NCI-H128 (cell line): ENCODE data around the gene PPIL4.
"Not testable (repeated sequence)": the region's sequence is repeated elsewhere in the genome, so short reads cannot be mapped to it uniquely, and the experiment has no call there.

Experiments
- DNase-seq: peaks from one replicate; lab custom pipeline; 2025; ENCODE audit not compliant: unreplicated experiment; lab: John Stamatoyannopoulos, UW

Gene PPIL4

GRCh38 chr6:149529650-149530049 lies 16.2 kb downstream of the PPIL4 start:
- DNase-seq: no peak

- DNase-seq: no peak
Observed at GRCh38 chr6:149515494-149515893, 30.3 kb downstream of the PPIL4 start.

- no peak for DNase-seq
Observed at GRCh38 chr6:149513915-149514314, 31.9 kb downstream of the PPIL4 start.

- DNase-seq: no peak
Observed at GRCh38 chr6:149510793-149511512, 34.9 kb downstream of the PPIL4 start.

GRCh38 chr6:149508485-149508884 lies 37.4 kb downstream of the PPIL4 start:
- DNase-seq: no peak

GRCh38 chr6:149503872-149504271 lies 42.0 kb downstream of the PPIL4 start:
- DNase-seq: no peak

GRCh38 chr6:149503276-149503675 lies 42.6 kb downstream of the PPIL4 start:
- DNase-seq: no peak

GRCh38 chr6:149501768-149502167 lies 44.1 kb downstream of the PPIL4 start:
- DNase-seq: no peak

GRCh38 chr6:149501201-149501600 lies 44.6 kb downstream of the PPIL4 start:
- no peak for DNase-seq

GRCh38 chr6:149500096-149500495 lies 45.7 kb downstream of the PPIL4 start:
- no peak for DNase-seq

- DNase-seq: no peak
Observed at GRCh38 chr6:149499066-149499465, 46.8 kb downstream of the PPIL4 start.

- no peak for DNase-seq
Observed at GRCh38 chr6:149497365-149497764, 48.5 kb downstream of the PPIL4 start.

GRCh38 chr6:149496597-149496996 lies 49.2 kb downstream of the PPIL4 start:
- DNase-seq: not testable (repeated sequence)

GRCh38 chr6:149495349-149496016 lies 50.4 kb downstream of the PPIL4 start:
- not testable (repeated sequence) for DNase-seq

- DNase-seq: not testable (repeated sequence)
Observed at GRCh38 chr6:149494810-149495209, 51.0 kb downstream of the PPIL4 start.

- no peak for DNase-seq
Observed at GRCh38 chr6:149493761-149494320, 52.0 kb downstream of the PPIL4 start.

GRCh38 chr6:149492798-149493343 lies 53.0 kb downstream of the PPIL4 start:
- no peak for DNase-seq

GRCh38 chr6:149489967-149490366 lies 55.9 kb downstream of the PPIL4 start:
- DNase-seq: no peak

GRCh38 chr6:149488815-149489214 lies 57.0 kb downstream of the PPIL4 start:
- no peak for DNase-seq

- no peak for DNase-seq
Observed at GRCh38 chr6:149487316-149487715, 58.5 kb downstream of the PPIL4 start.

GRCh38 chr6:149484733-149485700 lies 60.8 kb downstream of the PPIL4 start, which contains the start of gene ZC3H12D:
Gene ZC3H12D (minus strand): TSS chr6:149485014. CDS start chr6:149474543, 10,471 bp downstream.
- DNase-seq: no peak
